Left lung (tissue), 10 donors: ENCODE results near the gene NEDD9. TPM values are rescaled to one million over a fixed set of nuclear protein-coding genes. Genes with fewer than 3 reads are reported as not detected.

Experiments used
- ATAC-seq: fragments of 200-7000 bp; cut with Tn5 transposase; one replicate; pipeline ENCODE4 v1.9.1; 2020; ENCODE audit warnings: moderate library complexity
- DNase-seq, 4 donors: peaks; one replicate each; pipeline ENCODE4 v3.0.0-alpha.2; 2013 to 2020
- H3K27ac ChIP-seq, 2 donors: fragments of 200-600 bp; sonication (generic) in 1 of 2; one replicate each; pipeline versions ENCODE4 v1.5.0 to v1.8.0; 2020 to 2021
- H3K27me3 ChIP-seq, 2 donors: fragments of 200-600 bp; sonication (generic) in 1 of 2; one replicate each; pipeline versions ENCODE4 v1.5.0 to v1.8.0; 2020 to 2021
- H3K36me3 ChIP-seq, 2 donors: fragments of 200-600 bp; sonication (generic) in 1 of 2; one replicate each; pipeline versions ENCODE4 v1.5.0 to v1.8.0; 2020 to 2021
- H3K4me1 ChIP-seq, 2 donors: fragments of 200-600 bp; one replicate each; pipeline ENCODE4 v1.8.0; 2021
- H3K4me3 ChIP-seq, 2 donors: fragments of 200-600 bp; sonication (generic) in 1 of 2; one replicate each; pipeline versions ENCODE4 v1.5.0 to v1.8.0; 2020 to 2021; ENCODE audit warnings: mild to moderate bottlenecking in 1 of 2
- H3K9me3 ChIP-seq, 2 donors: fragments of 200-600 bp; sonication (generic) in 1 of 2; one replicate each; pipeline versions ENCODE4 v1.5.0 to v1.8.0; 2020 to 2021
- CTCF ChIP-seq, 2 donors: fragments of 200-600 bp; sonication (generic) in 1 of 2; IDR thresholded peaks; one replicate each; pipeline versions ENCODE4 v1.5.0 to v1.8.0; 2021; ENCODE audit warnings: antibody characterized with exemption in 2 of 2
- intact Hi-C, 2 donors: fragments of 100-400 bp; cut with DNase I; formaldehyde crosslinking; loops; one replicate each; pipeline versions ENCODE4 v1.11.2 to v1.14.2; 2022
- polyA plus RNA-seq, 6 donors: library from polyadenylated mRNA; unstranded; fragments of 120-200 nt; gene quantifications; one replicate each; pipeline ENCODE4 v1.2.1, GENCODE V29; 2013; ENCODE audit not compliant: insufficient read length in 6 of 6
- total RNA-seq, 2 donors: library from RNA; stranded (reverse); fragmentation: NEBNext Ultra II Directional; extraction: Animal tissue kit (Norgen Biotek cat#: 25700); gene quantifications; one replicate each; pipeline ENCODE4 v1.2.1, GENCODE V29; 2021
- donor health status: DM: no; HTN: yes; CAD: no.
- donor health status: DM: no; HTN: no; CAD: no.

NEDD9 gene
- total and polyA plus RNA-seq, 8 donors: 54.3 to 193 (median 59.5) TPM

- no peaks in the 10 kb centered on the region for H3K9me3 ChIP-seq
- peak overlapping the region in 1 of 2 donors; percentile 54 for H3K27ac ChIP-seq
- DNase-seq (no peak), ATAC-seq (no peak)
- peaks cover under 1 to 74% of the 10 kb centered on the region in 2 donors for H3K36me3 ChIP-seq
- intact Hi-C loops: no loop called here
- H3K4me3 ChIP-seq: no peak overlapping the region
- TF ChIP-seq CTCF (IDR thresholded peaks at IDR 0.05): no peak
- H3K4me1 ChIP-seq: peaks cover 32 to 78% of the 10 kb centered on the region in 2 donors
- H3K27me3 ChIP-seq: no peaks in the 10 kb centered on the region
Observed at GRCh38 chr6:11201772-11202512, 30.5 kb downstream of the NEDD9 start.

- peaks cover 23 to 77% of the 10 kb centered on the region in 2 donors for H3K4me1 ChIP-seq
- peaks cover 2 to 76% of the 10 kb centered on the region in 2 donors for H3K36me3 ChIP-seq
- no peaks in the 10 kb centered on the region for H3K27me3 ChIP-seq
- TF ChIP-seq CTCF (IDR thresholded peaks at IDR 0.05): no peak
- no peaks in the 10 kb centered on the region for H3K9me3 ChIP-seq
- H3K27ac ChIP-seq: peak overlapping the region in 1 of 2 donors; percentile 15
- intact Hi-C loops: no loop called here
- ATAC-seq (no peak), DNase-seq (no peak)
- no peak overlapping the region for H3K4me3 ChIP-seq
Observed at GRCh38 chr6:11201015-11201414, 31.5 kb downstream of the NEDD9 start.

GRCh38 chr6:11200356-11200755 lies 32.1 kb downstream of the NEDD9 start:
- DNase-seq (no peak), ATAC-seq (no peak)
- Histone ChIP-seq H3K4me3 (no peak overlapping the region), H3K9me3 (no peaks in the 10 kb centered on the region), H3K36me3 (peaks cover 2 to 73% of the 10 kb centered on the region in 2 donors), H3K27me3 (no peaks in the 10 kb centered on the region), H3K4me1 (peaks cover 19 to 77% of the 10 kb centered on the region in 2 donors), H3K27ac (peak overlapping the region; percentile 15 to 23)
- intact Hi-C loops: no loop called here
- no peak for TF ChIP-seq CTCF (IDR thresholded peaks at IDR 0.05)

- TF ChIP-seq CTCF (IDR thresholded peaks at IDR 0.05): no peak
- Histone ChIP-seq H3K9me3 (no peaks in the 10 kb centered on the region), H3K36me3 (peaks cover 2 to 59% of the 10 kb centered on the region in 2 donors), H3K27me3 (no peaks in the 10 kb centered on the region), H3K4me3 (no peak overlapping the region), H3K4me1 (peaks cover 19 to 68% of the 10 kb centered on the region in 2 donors), H3K27ac (peak overlapping the region; percentile 15 to 30)
- ATAC-seq (no peak), DNase-seq (no peak)
- intact Hi-C loops: no loop called here
Observed at GRCh38 chr6:11198663-11199603, 33.5 kb downstream of the NEDD9 start.

- H3K36me3 ChIP-seq: peaks cover 2 to 57% of the 10 kb centered on the region in 2 donors
- H3K27me3 ChIP-seq: no peaks in the 10 kb centered on the region
- H3K4me1 ChIP-seq: peaks cover 16 to 61% of the 10 kb centered on the region in 2 donors
- H3K4me3 ChIP-seq: no peak overlapping the region
- DNase-seq (no peak), ATAC-seq (no peak)
- intact Hi-C loops: no loop called here
- TF ChIP-seq CTCF (IDR thresholded peaks at IDR 0.05): no peak
- peak overlapping the region; percentile 14 to 35 for H3K27ac ChIP-seq
- no peaks in the 10 kb centered on the region for H3K9me3 ChIP-seq
Observed at GRCh38 chr6:11197850-11198249, 34.6 kb downstream of the NEDD9 start.
